ENCODE data around the gene SNRPF. TPM values are rescaled to one million over a fixed set of nuclear protein-coding genes. Genes with fewer than 3 reads are reported as not detected.
"Not testable (repeated sequence)": the region's sequence is repeated elsewhere in the genome, so short reads cannot be mapped to it uniquely, and the experiment has no call there.

SNRPF gene
- total and polyA plus RNA-seq, 11 donors: 2.5 to 48.6 (median 11.9) TPM

- no peak overlapping the region for H3K27ac ChIP-seq
- H3K9me3 ChIP-seq: no peaks in the 10 kb centered on the region
- DNase-seq (no peak), ATAC-seq (peak in 1 of 4 donors; percentile 14)
- peaks cover 0 to 5% (median 0%) of the 10 kb centered on the region in 9 donors for H3K27me3 ChIP-seq
- no peak overlapping the region for H3K4me3 ChIP-seq
- WGBS, 4 donors: 31 to 43% (median 38%) methylated on average over 11 of the region's 11 CpGs
- H3K4me1 ChIP-seq: peaks cover 0 to 14% (median 0%) of the 10 kb centered on the region in 12 donors
- no peaks in the 10 kb centered on the region for H3K36me3 ChIP-seq
- intact Hi-C loops (cut with DNase I): no loop called here
- TF ChIP-seq CTCF (IDR thresholded peaks at IDR 0.05) (no peak), POLR2A (IDR thresholded peaks at IDR 0.05) (no peak)
These were observed 20.6 kb upstream of the SNRPF start for GRCh38 chr12:95838125-95838524.

- intact Hi-C loops (cut with DNase I); DNase-seq: not testable (repeated sequence)
- peaks cover 0 to 14% (median 0%) of the 10 kb centered on the region in 9 donors for H3K27me3 ChIP-seq
These were observed 16.3 kb upstream of the SNRPF start for GRCh38 chr12:95842426-95842825.

GRCh38 chr12:95848575-95849388, 10.0 kb upstream of the SNRPF start:
- TF ChIP-seq CTCF (IDR thresholded peaks at IDR 0.05): peak in 4 of 12 donors; percentile 6 to 21 (median 12)
- no peak for TF ChIP-seq POLR2A (IDR thresholded peaks at IDR 0.05)
- Histone ChIP-seq H3K27me3 (peaks cover 0 to 15% (median 0%) of the 10 kb centered on the region in 9 donors), H3K36me3 (no peaks in the 10 kb centered on the region), H3K4me3 (no peak overlapping the region), H3K9me3 (no peaks in the 10 kb centered on the region), H3K27ac (no peak overlapping the region), H3K4me1 (no peaks in the 10 kb centered on the region)
- 57 to 66% (median 59%) methylated on average over 8 of the region's 8 CpGs for WGBS, 4 donors
- no peak for ATAC-seq
- intact Hi-C loops (cut with DNase I): no loop called here
- DNase-seq: no peak

More at GRCh38 chr12:95842426-95842825, 16.3 kb upstream of the SNRPF start:
- peak in 1 of 4 donors; percentile 69 for ATAC-seq
- H3K27ac ChIP-seq, H3K36me3 ChIP-seq, H3K9me3 ChIP-seq: not testable (repeated sequence)
- Histone ChIP-seq H3K4me3 (peak overlapping the region in 3 of 12 donors; percentile 11 to 38 (median 30)), H3K4me1 (peaks cover 0 to 10% (median 0%) of the 10 kb centered on the region in 12 donors)
- WGBS, 4 donors: 47 to 95% (median 92%) methylated on average over 6 to 8 of the region's 12 CpGs

- TF ChIP-seq CTCF (IDR thresholded peaks at IDR 0.05) (no peak), POLR2A (IDR thresholded peaks at IDR 0.05) (no peak)
- H3K9me3 ChIP-seq: no peaks in the 10 kb centered on the region
- intact Hi-C loops (cut with DNase I): no loop called here
- no peaks in the 10 kb centered on the region for H3K36me3 ChIP-seq
- WGBS, 4 donors: 81 to 89% (median 83%) methylated on average over 3 of the region's 3 CpGs
- no peak overlapping the region for H3K4me3 ChIP-seq
- no peak for DNase-seq
- H3K27ac ChIP-seq: no peak overlapping the region
- no peak for ATAC-seq
- H3K27me3 ChIP-seq: peaks cover 0 to 13% (median 0%) of the 10 kb centered on the region in 9 donors
- H3K4me1 ChIP-seq: no peaks in the 10 kb centered on the region
These were observed 7.1 kb upstream of the SNRPF start for GRCh38 chr12:95851606-95852005.
